Kidney (tissue), 11 donors: ENCODE results near the gene LIMS3. TPM values are rescaled to one million over a fixed set of nuclear protein-coding genes. Genes with fewer than 3 reads are reported as not detected.
"Not testable (repeated sequence)": the region's sequence is repeated elsewhere in the genome, so short reads cannot be mapped to it uniquely, and the experiment has no call there.

Experiments used
- DNase-seq, 5 donors: peaks; one replicate each; pipeline ENCODE4 v3.0.0-alpha.2; 2013 to 2020
- FAIRE-seq: peaks from 2 replicates; lab custom pipeline; 2012; peaks lifted over from hg19 to GRCh38; lab: Jason Lieb, UNC
- H3K27ac ChIP-seq, 2 donors: one replicate each; pipeline ENCODE4 v1.7.0; 2013; ENCODE audit warnings: low read depth in 2 of 2, low read length in 2 of 2, inconsistent platforms in 1 of 2
- H3K27me3 ChIP-seq: one replicate; pipeline ENCODE4 v1.7.1; 2013; ENCODE audit warnings: low read length, inconsistent platforms; ENCODE audit not compliant: control insufficient read depth, insufficient read depth
- H3K36me3 ChIP-seq, 3 donors: one replicate each; pipeline versions ENCODE4 v1.7.0 to v1.7.1; 2013; ENCODE audit warnings: low read length in 3 of 3, control low read depth in 1 of 3, inconsistent platforms in 1 of 3; ENCODE audit not compliant: insufficient read depth in 3 of 3, control insufficient read depth in 2 of 3
- H3K4me1 ChIP-seq, 3 donors: one replicate each; pipeline versions ENCODE4 v1.7.0 to v1.7.1; 2013; ENCODE audit warnings: low read length in 3 of 3, inconsistent platforms in 1 of 3, low read depth in 1 of 3; ENCODE audit not compliant: control insufficient read depth in 2 of 3, insufficient read depth in 2 of 3
- H3K4me3 ChIP-seq, 3 donors: one replicate each; pipeline versions ENCODE4 v1.7.0 to v1.8.1; 2013; ENCODE audit warnings: low read length in 3 of 3, control low read depth in 1 of 3, inconsistent platforms in 1 of 3
- H3K9ac ChIP-seq, 3 donors: one replicate each; pipeline versions ENCODE4 v1.7.0 to v1.7.1; 2013; ENCODE audit warnings: low read length in 3 of 3, control low read depth in 1 of 3, inconsistent platforms in 1 of 3
- H3K9me3 ChIP-seq, 3 donors: one replicate each; pipeline versions ENCODE4 v1.7.0 to v1.7.1; 2013; ENCODE audit warnings: low read length in 3 of 3, control low read depth in 1 of 3, inconsistent platforms in 1 of 3; ENCODE audit not compliant: control insufficient read depth in 2 of 3, insufficient read depth in 1 of 3
- intact Hi-C: fragments of 100-400 bp; cut with DNase I; formaldehyde crosslinking; loops from one replicate; pipeline ENCODE4 v1.11.1; 2022
- polyA plus RNA-seq: library from polyadenylated mRNA; stranded (reverse); fragments of 350-450 nt; fragmentation: Illumina TruSeq; extraction: RNeasy Lipid Tissue Mini Kit (QIAGEN cat#74804); gene quantifications from one replicate; pipeline ENCODE4 v1.2.3, GENCODE V29; 2014; ENCODE audit warnings: low read depth, low replicate concordance; ENCODE audit not compliant: insufficient read depth
- total RNA-seq: library from RNA; stranded (reverse); fragmentation: NEBNext Ultra II Directional; extraction: Animal tissue kit (Norgen Biotek cat#: 25700); gene quantifications from one replicate; pipeline ENCODE4 v1.2.1, GENCODE V29; 2021
- donor health status: control.
- donor health status: control.
- donor health status: DM: yes; HTN: yes; CAD: no.
- donor health status: Normal renal cell carcinoma (clear cell type).

Gene LIMS3
- total and polyA plus RNA-seq, 2 donors from 2014 or later, result 1.5 TPM

DNA sequence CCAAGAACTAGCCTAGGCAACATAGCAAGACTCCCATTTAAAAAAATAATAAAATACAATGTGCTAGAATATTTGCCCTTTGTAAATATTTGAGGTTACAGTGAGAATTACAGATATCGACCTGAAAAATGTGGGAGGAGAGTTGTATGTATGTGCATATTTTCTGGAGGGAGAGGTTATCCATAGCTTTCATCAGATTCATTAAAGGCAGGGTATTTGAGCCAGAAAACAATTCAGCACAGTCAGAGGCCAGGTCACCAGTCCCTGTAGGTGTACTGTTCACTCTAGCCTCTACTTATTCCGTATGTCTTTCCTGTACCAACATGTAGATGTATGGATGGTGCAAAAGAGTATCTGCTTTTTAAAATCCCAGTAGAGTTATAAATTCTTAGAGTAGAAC is 15.4 kb downstream of the LIMS3 start:
- DNase-seq, H3K4me3 ChIP-seq, H3K27me3 ChIP-seq, intact Hi-C loops, H3K9me3 ChIP-seq, FAIRE-seq, H3K4me1 ChIP-seq, H3K36me3 ChIP-seq, H3K9ac ChIP-seq, H3K27ac ChIP-seq: not testable (repeated sequence)

DNA sequence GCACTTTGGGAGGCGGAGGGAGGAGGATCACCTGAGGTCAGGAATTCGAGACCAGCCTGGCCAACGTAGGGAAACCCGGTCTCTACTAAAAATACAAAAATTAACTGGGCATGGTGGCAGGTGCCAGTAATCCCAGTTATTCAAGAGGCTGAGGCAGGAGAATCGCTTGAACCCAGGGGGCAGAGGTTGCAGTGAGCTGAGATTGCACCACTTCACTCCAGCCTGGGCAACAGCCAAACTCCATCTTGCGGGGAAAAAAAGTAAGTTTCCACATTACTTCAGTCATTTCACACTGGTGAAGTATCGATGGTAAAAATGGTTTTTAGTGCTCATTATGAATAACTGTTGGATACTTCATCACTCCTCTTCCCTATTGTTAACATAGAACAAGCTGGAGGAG is 16.1 kb downstream of the LIMS3 start:
- not testable (repeated sequence) for H3K36me3 ChIP-seq, FAIRE-seq, H3K9ac ChIP-seq

DNA sequence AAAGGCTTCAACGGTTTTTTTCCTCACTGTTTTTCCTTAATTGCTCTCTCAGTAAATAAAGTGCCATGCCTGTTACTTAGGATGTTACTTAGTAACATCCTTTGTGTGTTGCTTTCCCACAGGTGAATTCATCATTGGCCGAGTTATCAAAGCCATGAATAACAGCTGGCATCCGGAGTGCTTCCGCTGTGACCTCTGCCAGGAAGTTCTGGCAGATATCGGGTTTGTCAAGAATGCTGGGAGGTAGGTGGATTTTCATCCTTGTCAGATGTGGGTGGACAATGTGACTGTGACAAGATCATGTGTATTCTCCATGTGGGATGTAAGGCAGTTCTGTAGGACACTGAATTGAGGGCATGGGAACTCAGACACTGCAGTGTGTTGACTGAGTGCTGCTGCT is 17.3 kb downstream of the LIMS3 start:
- intact Hi-C loops, FAIRE-seq, H3K9ac ChIP-seq, H3K9me3 ChIP-seq, H3K27me3 ChIP-seq, H3K27ac ChIP-seq, H3K4me3 ChIP-seq, DNase-seq, H3K36me3 ChIP-seq, H3K4me1 ChIP-seq: not testable (repeated sequence)

More for the DNA sequence above, 16.1 kb downstream of the LIMS3 start:
- H3K27ac ChIP-seq, H3K4me1 ChIP-seq, H3K9me3 ChIP-seq, H3K4me3 ChIP-seq, DNase-seq, H3K27me3 ChIP-seq, intact Hi-C loops: not testable (repeated sequence)

DNA sequence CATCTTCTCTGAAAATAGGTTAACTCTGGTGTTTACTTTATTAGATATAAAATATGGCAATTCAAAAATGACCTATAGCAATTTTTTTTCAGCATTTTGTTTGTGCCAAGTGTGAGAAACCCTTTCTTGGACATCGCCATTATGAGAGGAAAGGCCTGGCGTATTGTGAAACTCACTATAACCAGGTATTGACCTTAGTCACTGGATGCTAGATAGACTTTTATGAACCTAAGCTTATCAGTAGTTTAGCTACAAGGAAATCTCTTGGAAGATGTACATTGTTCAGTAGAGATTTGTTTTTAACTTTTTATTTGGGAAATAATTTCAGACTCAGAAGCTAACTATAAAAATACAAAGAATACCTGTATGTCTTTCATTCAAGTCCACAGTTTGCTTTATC is 21.7 kb downstream of the LIMS3 start:
- H3K27me3 ChIP-seq, FAIRE-seq, H3K4me1 ChIP-seq, H3K27ac ChIP-seq, H3K36me3 ChIP-seq, H3K4me3 ChIP-seq, intact Hi-C loops, H3K9me3 ChIP-seq, DNase-seq, H3K9ac ChIP-seq: not testable (repeated sequence)

DNA sequence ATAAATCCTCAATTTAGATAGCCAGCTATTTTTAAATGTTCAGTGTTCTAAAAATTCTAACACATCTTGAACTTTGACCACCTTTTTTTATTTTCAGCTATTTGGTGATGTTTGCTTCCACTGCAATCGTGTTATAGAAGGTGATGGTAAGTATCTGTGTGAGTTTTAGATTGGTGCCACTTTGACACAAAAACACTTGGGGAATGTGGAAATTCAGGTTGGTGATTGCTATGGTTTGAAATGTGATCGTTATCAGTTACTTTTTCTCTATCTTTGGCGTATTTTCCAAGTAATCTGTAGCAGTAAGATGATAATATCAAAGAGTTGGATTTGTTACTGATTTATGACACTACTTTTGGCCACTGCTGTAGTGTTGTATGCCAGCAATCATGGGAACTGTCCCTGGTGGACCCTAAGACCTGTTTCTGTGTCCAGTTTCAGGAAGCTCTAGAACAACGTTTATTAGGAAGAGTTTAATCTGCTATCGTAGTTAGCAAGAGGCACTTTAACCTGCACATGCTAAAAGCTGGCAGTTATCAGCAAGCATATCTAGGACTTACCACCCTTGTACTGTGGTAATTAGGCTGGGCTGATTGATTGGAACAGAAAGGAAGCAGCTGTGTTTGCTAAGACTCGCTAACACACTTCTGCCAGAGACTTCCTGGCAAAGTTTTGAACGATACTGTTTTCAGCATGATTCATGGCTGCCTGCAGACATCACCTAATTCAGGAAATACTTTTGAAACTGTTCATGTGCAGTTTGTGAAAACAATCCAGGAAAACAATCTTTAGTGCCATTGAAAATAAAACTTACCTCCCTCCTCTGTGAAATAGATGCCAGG is 23.3 kb downstream of the LIMS3 start:
- FAIRE-seq, DNase-seq, H3K27ac ChIP-seq: not testable (repeated sequence)

DNA sequence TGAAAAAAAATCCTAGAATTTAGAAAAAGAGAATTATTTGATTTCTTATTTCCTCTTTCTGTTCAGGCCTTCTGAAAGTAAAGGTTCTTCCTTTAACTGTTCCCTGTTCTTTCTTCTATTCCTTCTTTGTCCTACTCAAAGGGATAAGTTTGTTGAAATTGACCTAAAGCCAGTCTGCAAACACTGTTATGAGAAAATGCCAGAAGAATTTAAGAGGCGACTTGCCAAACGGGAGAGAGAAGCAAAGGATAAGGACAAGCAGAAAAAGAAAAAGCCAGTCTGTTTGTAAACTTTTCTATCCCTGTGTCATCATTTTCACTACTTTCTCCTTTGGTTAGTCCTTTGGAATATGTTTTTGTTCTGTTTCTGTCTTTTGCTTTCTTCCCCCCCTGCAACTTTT is 26.0 kb downstream of the LIMS3 start:
- FAIRE-seq, H3K4me3 ChIP-seq, DNase-seq, H3K27ac ChIP-seq, H3K27me3 ChIP-seq, H3K9ac ChIP-seq, H3K36me3 ChIP-seq, H3K4me1 ChIP-seq, H3K9me3 ChIP-seq, intact Hi-C loops: not testable (repeated sequence)

More for the DNA sequence above, 23.3 kb downstream of the LIMS3 start:
- H3K9ac ChIP-seq, H3K27me3 ChIP-seq, H3K4me3 ChIP-seq, H3K9me3 ChIP-seq, H3K4me1 ChIP-seq, H3K36me3 ChIP-seq, intact Hi-C loops: not testable (repeated sequence)

DNA sequence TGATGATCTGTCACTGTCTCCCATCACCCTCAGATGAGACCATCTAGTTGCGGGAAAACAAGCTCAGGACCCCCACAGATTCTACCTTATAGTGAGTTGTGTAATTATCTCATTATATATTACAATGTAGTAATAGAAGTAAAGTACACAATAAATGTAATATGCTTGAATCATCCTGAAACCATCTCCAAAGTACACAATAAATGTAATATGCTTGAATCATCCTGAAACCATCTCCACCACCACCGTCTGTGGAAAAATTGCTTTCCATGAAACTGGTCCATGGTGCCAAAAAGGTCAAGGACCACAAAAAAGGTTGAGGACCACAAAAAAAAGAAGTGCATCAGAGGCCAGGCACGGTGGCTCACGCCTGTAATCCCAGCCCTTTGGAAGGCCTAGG is 29.3 kb downstream of the LIMS3 start:
- intact Hi-C loops, H3K9ac ChIP-seq, H3K27me3 ChIP-seq, FAIRE-seq, H3K9me3 ChIP-seq, H3K27ac ChIP-seq, H3K4me1 ChIP-seq, H3K36me3 ChIP-seq, H3K4me3 ChIP-seq, DNase-seq: not testable (repeated sequence)

DNA sequence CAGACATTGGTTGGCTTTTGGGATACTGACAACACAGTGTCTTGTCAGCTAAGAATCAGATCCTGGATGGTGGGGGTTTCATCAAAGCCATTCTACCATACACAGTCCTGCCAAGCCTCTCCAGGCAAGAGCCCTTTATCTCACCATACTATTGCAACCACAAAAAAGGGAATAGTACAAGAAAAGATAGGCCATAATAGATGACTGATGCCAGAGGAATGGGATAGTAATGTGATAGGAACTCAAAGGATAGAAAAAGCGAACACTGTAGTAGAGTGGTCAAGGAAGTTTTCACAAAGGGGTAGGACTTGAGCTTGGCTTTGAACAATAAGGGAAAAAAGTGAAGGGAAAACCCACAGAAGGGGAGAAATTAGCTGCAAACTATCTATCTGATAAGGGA is 30.7 kb downstream of the LIMS3 start:
- H3K4me3 ChIP-seq, H3K9me3 ChIP-seq, intact Hi-C loops, H3K4me1 ChIP-seq, H3K9ac ChIP-seq, H3K36me3 ChIP-seq, DNase-seq, H3K27ac ChIP-seq, FAIRE-seq, H3K27me3 ChIP-seq: not testable (repeated sequence)
